ENCODE results near the gene RASGRF2.

The RASGRF2 gene

GRCh38 chr5:81166430-81166829 is 206.3 kb downstream of the RASGRF2 start:
- H2AFZ ChIP-seq (ENCODE audit: low read length) = no peak overlapping the region
- H3K36me3 ChIP-seq (ENCODE audit: insufficient read depth, low read length) = no peaks in the 10 kb centered on the region
- no peaks in the 10 kb centered on the region for H3K79me2 ChIP-seq (ENCODE audit: insufficient read depth, low read length)
- no peak for TF ChIP-seq EZH2phosphoT487 (IDR thresholded peaks at IDR 0.05; ENCODE audit: borderline replicate concordance)
- TF ChIP-seq, protein P1, sequence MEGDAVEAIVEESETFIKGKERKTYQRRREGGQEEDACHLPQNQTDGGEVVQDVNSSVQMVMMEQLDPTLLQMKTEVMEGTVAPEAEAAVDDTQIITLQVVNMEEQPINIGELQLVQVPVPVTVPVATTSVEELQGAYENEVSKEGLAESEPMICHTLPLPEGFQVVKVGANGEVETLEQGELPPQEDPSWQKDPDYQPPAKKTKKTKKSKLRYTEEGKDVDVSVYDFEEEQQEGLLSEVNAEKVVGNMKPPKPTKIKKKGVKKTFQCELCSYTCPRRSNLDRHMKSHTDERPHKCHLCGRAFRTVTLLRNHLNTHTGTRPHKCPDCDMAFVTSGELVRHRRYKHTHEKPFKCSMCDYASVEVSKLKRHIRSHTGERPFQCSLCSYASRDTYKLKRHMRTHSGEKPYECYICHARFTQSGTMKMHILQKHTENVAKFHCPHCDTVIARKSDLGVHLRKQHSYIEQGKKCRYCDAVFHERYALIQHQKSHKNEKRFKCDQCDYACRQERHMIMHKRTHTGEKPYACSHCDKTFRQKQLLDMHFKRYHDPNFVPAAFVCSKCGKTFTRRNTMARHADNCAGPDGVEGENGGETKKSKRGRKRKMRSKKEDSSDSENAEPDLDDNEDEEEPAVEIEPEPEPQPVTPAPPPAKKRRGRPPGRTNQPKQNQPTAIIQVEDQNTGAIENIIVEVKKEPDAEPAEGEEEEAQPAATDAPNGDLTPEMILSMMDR (conservative IDR thresholded peaks at IDR 0.05; ENCODE audit: low read length) = no peak
- no peak overlapping the region for H3K4me2 ChIP-seq (ENCODE audit: low read depth, low read length, poor library complexity, severe bottlenecking)
- H3K4me3 ChIP-seq (ENCODE audit: low read length, poor library complexity, severe bottlenecking) = no peak overlapping the region
- H3K9ac ChIP-seq (ENCODE audit: low read depth, low read length, poor library complexity, severe bottlenecking) = no peak overlapping the region
- no peaks in the 10 kb centered on the region for H3K27me3 ChIP-seq (ENCODE audit: insufficient read depth, low read length, poor library complexity, severe bottlenecking)
- H3K4me1 ChIP-seq (ENCODE audit: insufficient read depth, low read length, poor library complexity, severe bottlenecking) = no peaks in the 10 kb centered on the region
- H3F3A ChIP-seq (ENCODE audit: low read depth) = no peaks in the 10 kb centered on the region
- H3K9me2 ChIP-seq (replicated peaks; ENCODE audit: low read depth, low read length) = no peaks in the 10 kb centered on the region
- no peaks in the 10 kb centered on the region for H4K20me1 ChIP-seq (ENCODE audit: insufficient read depth, low read length, poor library complexity, severe bottlenecking)
- H3K9me3 ChIP-seq (ENCODE audit: insufficient read depth, low read depth, low read length) = no peaks in the 10 kb centered on the region

GRCh38 chr5:81167078-81167477 is 206.9 kb downstream of the RASGRF2 start:
- Histone ChIP-seq H3K9me3 (ENCODE audit: insufficient read depth, low read depth, low read length) (no peaks in the 10 kb centered on the region), H3K27me3 (ENCODE audit: insufficient read depth, low read length, poor library complexity, severe bottlenecking) (no peaks in the 10 kb centered on the region), H3K4me3 (ENCODE audit: low read length, poor library complexity, severe bottlenecking) (no peak overlapping the region), H3K9me2 (replicated peaks; ENCODE audit: low read depth, low read length) (no peaks in the 10 kb centered on the region), H3K9ac (ENCODE audit: low read depth, low read length, poor library complexity, severe bottlenecking) (no peak overlapping the region), H3K36me3 (ENCODE audit: insufficient read depth, low read length) (no peaks in the 10 kb centered on the region), H2AFZ (ENCODE audit: low read length) (no peak overlapping the region), H3K4me1 (ENCODE audit: insufficient read depth, low read length, poor library complexity, severe bottlenecking) (no peaks in the 10 kb centered on the region), H3K79me2 (ENCODE audit: insufficient read depth, low read length) (no peaks in the 10 kb centered on the region), H3F3A (ENCODE audit: low read depth) (no peaks in the 10 kb centered on the region), H4K20me1 (ENCODE audit: insufficient read depth, low read length, poor library complexity, severe bottlenecking) (no peaks in the 10 kb centered on the region), H3K4me2 (ENCODE audit: low read depth, low read length, poor library complexity, severe bottlenecking) (no peak overlapping the region)
- TF ChIP-seq EZH2phosphoT487 (IDR thresholded peaks at IDR 0.05; ENCODE audit: borderline replicate concordance) = no peak
- TF ChIP-seq, protein P1 (conservative IDR thresholded peaks at IDR 0.05; ENCODE audit: low read length) = no peak

DNA sequence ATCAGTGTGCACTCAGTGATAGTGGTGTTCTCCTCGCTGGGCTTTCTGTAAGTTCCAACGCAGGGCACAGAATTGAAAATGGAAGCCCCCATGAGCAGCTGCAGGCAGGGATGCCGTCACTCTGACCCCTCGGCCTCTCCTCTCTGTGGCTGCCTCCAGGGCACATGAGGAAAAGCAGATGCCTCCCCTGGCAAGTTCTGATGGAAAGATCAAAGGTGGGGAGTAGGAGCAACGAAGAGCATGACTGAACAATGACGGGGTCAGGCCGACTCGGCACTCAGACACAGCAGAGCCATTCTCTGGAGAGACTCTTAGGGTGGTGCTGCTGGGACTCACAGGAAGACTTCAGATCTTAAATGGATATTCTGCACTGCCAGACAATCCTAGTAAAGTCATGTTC is 207.4 kb downstream of the RASGRF2 start:
- Histone ChIP-seq H3K4me1 (ENCODE audit: insufficient read depth, low read length, poor library complexity, severe bottlenecking) (no peaks in the 10 kb centered on the region), H3K27me3 (ENCODE audit: insufficient read depth, low read length, poor library complexity, severe bottlenecking) (no peaks in the 10 kb centered on the region), H3K36me3 (ENCODE audit: insufficient read depth, low read length) (no peaks in the 10 kb centered on the region), H3K4me3 (ENCODE audit: low read length, poor library complexity, severe bottlenecking) (no peak overlapping the region), H3F3A (ENCODE audit: low read depth) (no peaks in the 10 kb centered on the region), H3K9ac (ENCODE audit: low read depth, low read length, poor library complexity, severe bottlenecking) (no peak overlapping the region), H2AFZ (ENCODE audit: low read length) (no peak overlapping the region), H3K9me2 (replicated peaks; ENCODE audit: low read depth, low read length) (no peaks in the 10 kb centered on the region), H3K79me2 (ENCODE audit: insufficient read depth, low read length) (no peaks in the 10 kb centered on the region), H3K4me2 (ENCODE audit: low read depth, low read length, poor library complexity, severe bottlenecking) (no peak overlapping the region), H3K9me3 (ENCODE audit: insufficient read depth, low read depth, low read length) (no peaks in the 10 kb centered on the region), H4K20me1 (ENCODE audit: insufficient read depth, low read length, poor library complexity, severe bottlenecking) (no peaks in the 10 kb centered on the region)
- no peak for TF ChIP-seq EZH2phosphoT487 (IDR thresholded peaks at IDR 0.05; ENCODE audit: borderline replicate concordance)
- TF ChIP-seq, protein P1 (conservative IDR thresholded peaks at IDR 0.05; ENCODE audit: low read length) = no peak

Data from Loucy (cell line).